GM12891 (cell line): Measurements from ENCODE around the gene PVR.

Source experiments
- POLR2A ChIP-seq: IDR thresholded peaks from 2 replicates; pipeline ENCODE4 v1.6.1; 2011; ENCODE audit warnings: low read depth, low read length, control low read depth
- POLR2AphosphoS5 ChIP-seq: IDR thresholded peaks from 2 replicates; pipeline ENCODE4 v1.6.1; 2011; ENCODE audit warnings: low read depth, low read length, control low read depth
- POU2F2 ChIP-seq: IDR thresholded peaks from 2 replicates; pipeline ENCODE4 v1.6.1; 2011; ENCODE audit warnings: low read depth, mild to moderate bottlenecking, control low read depth, low read length, moderate library complexity
- SPI1 ChIP-seq: IDR thresholded peaks from 2 replicates; pipeline ENCODE4 v1.6.1; 2011; ENCODE audit warnings: low read depth, low read length, control low read depth
- TAF1 ChIP-seq: IDR thresholded peaks from 2 replicates; pipeline ENCODE4 v1.6.1; 2011; ENCODE audit warnings: low read depth, low read length, control low read depth

- TF ChIP-seq TAF1 (no peak), POLR2A (no peak), POLR2AphosphoS5 (no peak), SPI1 (no peak), POU2F2 (no peak)
Measured at GRCh38 chr19:44683434-44684210, 39.9 kb downstream of the PVR start.
